IMR-90 (cell line): Measurements from ENCODE around the gene FBXL4. TPM values are rescaled to one million over a fixed set of nuclear protein-coding genes. Genes with fewer than 3 reads are reported as not detected.

ENCODE experiments used
- ATAC-seq: fragments of 200-7000 bp; cut with Tn5 transposase; 2 replicates; pipeline ENCODE4 v1.9.1; 2020; ENCODE audit warnings: low read depth, mild to moderate bottlenecking, moderate library complexity
- BruUV-seq: library from RNA; stranded (reverse); fragments of 400-500 nt; replicated peaks from 2 replicates; lab custom pipeline; 2021; lab: Mats Ljungman, UMichigan
- CTCF ChIA-PET: fragments of 300-600 bp; formaldehyde crosslinking; extraction: SDS; loops from one replicate; lab custom pipeline; 2021; ENCODE audit warnings: antibody characterized with exemption; lab: Yijun Ruan, JAX
- POLR2A ChIA-PET: fragments of 300-600 bp; sonication (Branson Sonifier 250); formaldehyde crosslinking; loops from one replicate; lab custom pipeline; 2022; ENCODE audit warnings: antibody characterized with exemption; ENCODE audit not compliant: unreplicated experiment; lab: Charles Lee
- DNase-seq: peaks from one replicate; pipeline ENCODE4 v3.0.0; 2013
- H2AFZ ChIP-seq: replicated peaks from 2 replicates; pipeline ENCODE3; 2013; ENCODE audit warnings: low read length, mild to moderate bottlenecking; ENCODE audit not compliant: poor library complexity
- H2AK5ac ChIP-seq: 2 replicates; pipeline ENCODE4 v1.6.1; 2013; ENCODE audit warnings: low read depth, low read length, inconsistent platforms
- H2AK9ac ChIP-seq: replicated peaks from 2 replicates; pipeline ENCODE3; 2013; ENCODE audit warnings: mild to moderate bottlenecking, low read depth, low read length, moderate library complexity; ENCODE audit not compliant: poor library complexity
- H2BK120ac ChIP-seq: 2 replicates; pipeline ENCODE4 v1.6.1; 2013; ENCODE audit warnings: low read depth, low read length, inconsistent platforms
- H2BK15ac ChIP-seq: 3 replicates; pipeline ENCODE4 v1.6.1; 2013; ENCODE audit warnings: low read depth, low read length, inconsistent platforms
- H2BK20ac ChIP-seq: 2 replicates; pipeline ENCODE4 v1.6.1; 2013; ENCODE audit warnings: low read depth, mild to moderate bottlenecking, inconsistent platforms, low read length, moderate library complexity
- H2BK5ac ChIP-seq: 2 replicates; pipeline ENCODE4 v1.6.1; 2013; ENCODE audit warnings: mild to moderate bottlenecking, low read depth, low read length, inconsistent platforms; ENCODE audit not compliant: poor library complexity, severe bottlenecking
- H3K14ac ChIP-seq: replicated peaks from 2 replicates; pipeline ENCODE4 v1.6.1; 2013; ENCODE audit warnings: low read depth, low read length, inconsistent platforms
- H3K18ac ChIP-seq: 2 replicates; pipeline ENCODE4 v1.6.1; 2013; ENCODE audit warnings: low read depth, low read length, control low read depth
- H3K23ac ChIP-seq: 2 replicates; pipeline ENCODE4 v1.6.1; 2013; ENCODE audit warnings: low read depth, low read length, inconsistent platforms
- H3K27ac ChIP-seq: 2 replicates; pipeline ENCODE4 v1.5.1; 2013; ENCODE audit warnings: mild to moderate bottlenecking, control low read depth, low read length; ENCODE audit not compliant: insufficient read depth
- H3K27me3 ChIP-seq: 2 replicates; pipeline ENCODE4 v1.6.1; 2013; ENCODE audit warnings: low read length; ENCODE audit not compliant: control insufficient read depth, insufficient read depth
- H3K36me3 ChIP-seq: 2 replicates; pipeline ENCODE4 v1.6.1; 2013; ENCODE audit warnings: low read length, mixed read lengths; ENCODE audit not compliant: control insufficient read depth, insufficient read depth
- H3K4ac ChIP-seq: 2 replicates; pipeline ENCODE4 v1.6.1; 2013; ENCODE audit warnings: low read depth, low read length, inconsistent platforms
- H3K4me1 ChIP-seq: 2 replicates; pipeline ENCODE4 v1.6.1; 2013; ENCODE audit warnings: low read length, mixed read lengths; ENCODE audit not compliant: control insufficient read depth, insufficient read depth
- H3K4me2 ChIP-seq: 2 replicates; pipeline ENCODE4 v1.6.1; 2013; ENCODE audit warnings: low read depth, mild to moderate bottlenecking, control low read depth, low read length, moderate library complexity
- H3K4me3 ChIP-seq: 2 replicates; pipeline ENCODE4 v1.5.1; 2013; ENCODE audit warnings: low read depth, mild to moderate bottlenecking, control low read depth, low read length, moderate library complexity; ENCODE audit not compliant: insufficient read depth
- H3K56ac ChIP-seq: 2 replicates; pipeline ENCODE4 v1.6.1; 2013; ENCODE audit warnings: low read length, inconsistent platforms; ENCODE audit not compliant: insufficient read depth; ENCODE audit errors: extremely low read depth
- H3K79me1 ChIP-seq, 2 experiments: 2 replicates each; pipeline ENCODE4 v1.6.1; 2013; ENCODE audit warnings: low read length in 2 of 2, inconsistent platforms in 1 of 2, low read depth in 1 of 2
- H3K9ac ChIP-seq: 2 replicates; pipeline ENCODE4 v1.6.1; 2013; ENCODE audit warnings: low read depth, low read length, control low read depth
- H3K9me1 ChIP-seq: 2 replicates; pipeline ENCODE4 v1.6.1; 2013; ENCODE audit warnings: low read length, inconsistent platforms; ENCODE audit not compliant: insufficient read depth
- H3K9me3 ChIP-seq: 2 replicates; pipeline ENCODE4 v1.6.1; 2013; ENCODE audit warnings: low read length; ENCODE audit not compliant: control insufficient read depth, insufficient read depth
- H4K20me1 ChIP-seq: 2 replicates; pipeline ENCODE4 v1.6.1; 2013; ENCODE audit warnings: low read length, inconsistent platforms; ENCODE audit not compliant: insufficient read depth
- H4K5ac ChIP-seq: 2 replicates; pipeline ENCODE4 v1.6.1; 2013; ENCODE audit warnings: mild to moderate bottlenecking, low read depth, low read length, control low read depth
- H4K8ac ChIP-seq, 2 experiments: 2 replicates each; pipeline ENCODE4 v1.6.1; 2013; ENCODE audit warnings: low read depth in 2 of 2, low read length in 2 of 2, control low read depth in 1 of 2, inconsistent platforms in 1 of 2
- H4K91ac ChIP-seq: 2 replicates; pipeline ENCODE4 v1.6.1; 2013; ENCODE audit warnings: low read depth, low read length, inconsistent platforms; ENCODE audit not compliant: insufficient read depth
- BHLHE40 ChIP-seq: fragments of 150-350 bp; IDR thresholded peaks from 2 replicates; pipeline ENCODE4 v1.6.1; 2016; ENCODE audit warnings: mild to moderate bottlenecking, low read depth, low read length
- CEBPB ChIP-seq: IDR thresholded peaks from 2 replicates; pipeline ENCODE4 v1.6.1; 2012; ENCODE audit warnings: low read depth, low read length, improper control_type of control experiment
- CHD1 ChIP-seq: IDR thresholded peaks from 2 replicates; pipeline ENCODE4 v1.6.1; 2012; ENCODE audit warnings: low read depth, low read length, improper control_type of control experiment
- MAFK ChIP-seq: IDR thresholded peaks from 2 replicates; pipeline ENCODE4 v1.6.1; 2012; ENCODE audit warnings: low read depth, low read length, improper control_type of control experiment
- MAZ ChIP-seq: IDR thresholded peaks from 2 replicates; pipeline ENCODE4 v1.6.1; 2012; ENCODE audit warnings: low read depth, mild to moderate bottlenecking, low read length, improper control_type of control experiment, moderate library complexity, borderline replicate concordance
- NFE2L2 ChIP-seq: fragments of 150-350 bp; IDR thresholded peaks from 2 replicates; pipeline ENCODE4 v1.6.1; 2016; ENCODE audit warnings: low read depth, mild to moderate bottlenecking, low read length
- POLR2A ChIP-seq: IDR thresholded peaks from 2 replicates; pipeline ENCODE4 v1.6.1; 2012; ENCODE audit warnings: mild to moderate bottlenecking, low read depth, low read length
- RAD21 ChIP-seq: IDR thresholded peaks from 2 replicates; pipeline ENCODE4 v1.6.1; 2012; ENCODE audit warnings: low read length, improper control_type of control experiment
- RCOR1 ChIP-seq: IDR thresholded peaks from 2 replicates; pipeline ENCODE4 v1.6.1; 2012; ENCODE audit warnings: mild to moderate bottlenecking, low read length, improper control_type of control experiment; ENCODE audit not compliant: insufficient replicate concordance
- RFX5 ChIP-seq: IDR thresholded peaks from 2 replicates; pipeline ENCODE4 v1.8.0; 2012; ENCODE audit warnings: low read depth, mild to moderate bottlenecking, low read length, moderate library complexity
- SMC3 ChIP-seq: fragments of 150-350 bp; IDR thresholded peaks from 2 replicates; pipeline ENCODE4 v1.6.1; 2016; ENCODE audit warnings: low read depth, mild to moderate bottlenecking, antibody characterized with exemption, low read length, moderate library complexity
- WGBS, 2 experiments: methylation state at CpG; one replicate each; pipeline versions ENCODE4 v1.1.5 to v1.1.7; 2013; ENCODE audit warnings: missing lambda C conversion rate in 2 of 2; ENCODE audit not compliant: insufficient read length in 1 of 2; ENCODE audit errors: extremely low coverage in 2 of 2; 5-methylcytosine and 5-hydroxymethylcytosine counted together
- dilution Hi-C: fragments of 300-500 bp; cut with HindIII; formaldehyde crosslinking; loops from one replicate; pipeline ENCODE4 v1.14.3; 2018; ENCODE audit warnings: low sequenced_read_pairs; ENCODE audit not compliant: unreplicated experiment
- in situ Hi-C: fragments of 300-500 bp; cut with MboI; formaldehyde crosslinking; loops from 3 replicates; pipeline ENCODE4 v1.14.3; 2019; ENCODE audit warnings: low sequenced_read_pairs, inconsistent platforms, mixed read lengths
- intact Hi-C: fragments of 100-400 bp; cut with micrococcal nuclease; formaldehyde crosslinking; loops from 2 replicates; pipeline ENCODE4 v1.10.0; 2022
- polyA plus RNA-seq, 3 experiments: library from polyadenylated mRNA; depleted of rRNA; stranded (reverse); fragments of >200 nt; gene quantifications; 2 replicates each; pipeline ENCODE4 v1.2.3, GENCODE V29; 2012; ENCODE audit warnings: low replicate concordance in 1 of 3
- total RNA-seq: library from RNA; depleted of rRNA; stranded (reverse); fragments of >200 nt; gene quantifications from 2 replicates; pipeline ENCODE4 v1.2.3, GENCODE V29; 2012
- TF ChIP-seq, protein P1 (sequence below): fragments of 150-350 bp; IDR thresholded peaks from 2 replicates; pipeline ENCODE4 v1.6.1; 2017; ENCODE audit warnings: mild to moderate bottlenecking, antibody characterized with exemption, low read length, low read depth
- TF ChIP-seq, protein P2 (sequence below): conservative IDR thresholded peaks from 2 replicates; pipeline ENCODE4 v1.5.1; 2012; ENCODE audit warnings: mild to moderate bottlenecking, low read depth, low read length, improper control_type of control experiment
- TF ChIP-seq, protein P3 (sequence below): fragments of 150-350 bp; IDR thresholded peaks from 2 replicates; pipeline ENCODE4 v1.6.1; 2016; ENCODE audit warnings: low read depth, mild to moderate bottlenecking, low read length, moderate library complexity, borderline replicate concordance

Gene FBXL4
- total and polyA plus RNA-seq, 2 of the 4 experiments (the other 2 are of a cell fraction), result 7.8 to 17.6 TPM

DNA sequence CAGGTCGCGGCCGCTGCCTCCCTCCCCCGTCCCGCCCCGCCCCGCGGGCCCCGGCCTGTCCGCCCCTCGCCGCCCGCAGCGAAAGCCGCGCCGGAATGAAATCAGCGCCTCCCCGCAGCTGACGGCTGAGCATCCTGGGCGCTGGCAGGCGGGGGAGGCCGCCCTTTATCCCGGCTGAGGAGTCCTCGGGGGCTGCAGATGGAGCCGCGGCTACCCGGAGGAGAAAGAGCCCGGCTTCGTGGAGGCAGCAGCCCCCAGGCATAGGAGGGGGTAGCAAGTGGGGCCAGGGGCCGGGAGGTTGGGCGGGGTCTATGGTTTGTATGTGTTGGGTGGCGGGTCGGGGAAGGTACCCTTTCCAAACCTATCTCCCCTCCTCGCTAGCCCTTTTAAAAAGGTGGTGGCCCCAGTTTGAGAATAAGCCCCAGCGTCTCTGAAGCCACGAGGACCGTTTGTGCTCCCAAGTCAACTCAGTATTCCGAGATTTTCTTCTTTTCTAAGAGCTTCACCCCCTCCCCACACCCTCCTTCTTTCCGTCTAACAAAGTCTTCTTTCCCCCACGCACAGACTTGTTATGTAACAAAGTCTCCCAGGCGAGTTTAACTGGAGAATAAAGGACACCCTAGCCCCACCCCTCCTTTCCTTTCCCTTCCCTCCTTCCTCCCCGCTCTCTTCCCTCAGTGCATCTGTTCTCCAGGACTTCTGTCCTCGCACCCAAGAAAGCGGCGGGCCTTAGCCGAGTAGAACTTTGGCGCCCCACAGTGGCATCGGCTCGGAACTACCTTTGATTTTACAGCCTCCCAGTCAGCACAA, 102.3 kb downstream of the FBXL4 start:
- Histone ChIP-seq H3K36me3 (no peaks in the 10 kb centered on the region), H3K27ac (no peak overlapping the region), H2BK5ac (no peak overlapping the region), H3K14ac (no peak overlapping the region), H2BK20ac (no peak overlapping the region), H3K4me2 (peak overlapping the region; percentile 5; the same call in 1 of the 2 replicates), H2AK5ac (no peak overlapping the region), H3K27me3 (peaks cover 82% of the 10 kb centered on the region), H4K91ac (no peak overlapping the region), H3K18ac (no peak overlapping the region), H4K5ac (no peak overlapping the region), H2AFZ (peak overlapping the region; percentile 71), H3K56ac (no peak overlapping the region), H2BK15ac (no peak overlapping the region), H4K20me1 (no peaks in the 10 kb centered on the region), H2AK9ac (no peak overlapping the region), H3K4ac (no peak overlapping the region), H3K23ac (no peak overlapping the region), H3K9me1 (no peaks in the 10 kb centered on the region), H3K4me3 (no peak overlapping the region), H3K79me1 (no peaks in the 10 kb centered on the region), H3K4me1 (peaks cover 6% of the 10 kb centered on the region; the same call in 1 of the 2 replicates), H3K9ac (no peak overlapping the region), H4K8ac (no peak overlapping the region), H3K9me3 (no peaks in the 10 kb centered on the region), H2BK120ac (no peak overlapping the region)
- TF ChIP-seq CHD1 (no peak), POLR2A (no peak; the same call in 1 of the 2 replicates), NFE2L2 (no peak), CEBPB (no peak), BHLHE40 (no peak; the same call in 1 of the 2 replicates), MAZ (peak; percentile 23; the same call in 1 of the 2 replicates), RAD21 (peak; percentile 93), RFX5 (no peak), MAFK (peak; percentile 37; the same call in 1 of the 2 replicates), SMC3 (peak; percentile 85), RCOR1 (no peak)
- TF ChIP-seq, protein P1, sequence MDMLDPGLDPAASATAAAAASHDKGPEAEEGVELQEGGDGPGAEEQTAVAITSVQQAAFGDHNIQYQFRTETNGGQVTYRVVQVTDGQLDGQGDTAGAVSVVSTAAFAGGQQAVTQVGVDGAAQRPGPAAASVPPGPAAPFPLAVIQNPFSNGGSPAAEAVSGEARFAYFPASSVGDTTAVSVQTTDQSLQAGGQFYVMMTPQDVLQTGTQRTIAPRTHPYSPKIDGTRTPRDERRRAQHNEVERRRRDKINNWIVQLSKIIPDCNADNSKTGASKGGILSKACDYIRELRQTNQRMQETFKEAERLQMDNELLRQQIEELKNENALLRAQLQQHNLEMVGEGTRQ, result no peak
- TF ChIP-seq, protein P2, sequence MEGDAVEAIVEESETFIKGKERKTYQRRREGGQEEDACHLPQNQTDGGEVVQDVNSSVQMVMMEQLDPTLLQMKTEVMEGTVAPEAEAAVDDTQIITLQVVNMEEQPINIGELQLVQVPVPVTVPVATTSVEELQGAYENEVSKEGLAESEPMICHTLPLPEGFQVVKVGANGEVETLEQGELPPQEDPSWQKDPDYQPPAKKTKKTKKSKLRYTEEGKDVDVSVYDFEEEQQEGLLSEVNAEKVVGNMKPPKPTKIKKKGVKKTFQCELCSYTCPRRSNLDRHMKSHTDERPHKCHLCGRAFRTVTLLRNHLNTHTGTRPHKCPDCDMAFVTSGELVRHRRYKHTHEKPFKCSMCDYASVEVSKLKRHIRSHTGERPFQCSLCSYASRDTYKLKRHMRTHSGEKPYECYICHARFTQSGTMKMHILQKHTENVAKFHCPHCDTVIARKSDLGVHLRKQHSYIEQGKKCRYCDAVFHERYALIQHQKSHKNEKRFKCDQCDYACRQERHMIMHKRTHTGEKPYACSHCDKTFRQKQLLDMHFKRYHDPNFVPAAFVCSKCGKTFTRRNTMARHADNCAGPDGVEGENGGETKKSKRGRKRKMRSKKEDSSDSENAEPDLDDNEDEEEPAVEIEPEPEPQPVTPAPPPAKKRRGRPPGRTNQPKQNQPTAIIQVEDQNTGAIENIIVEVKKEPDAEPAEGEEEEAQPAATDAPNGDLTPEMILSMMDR, result peak; percentile 94
- TF ChIP-seq, protein P3, sequence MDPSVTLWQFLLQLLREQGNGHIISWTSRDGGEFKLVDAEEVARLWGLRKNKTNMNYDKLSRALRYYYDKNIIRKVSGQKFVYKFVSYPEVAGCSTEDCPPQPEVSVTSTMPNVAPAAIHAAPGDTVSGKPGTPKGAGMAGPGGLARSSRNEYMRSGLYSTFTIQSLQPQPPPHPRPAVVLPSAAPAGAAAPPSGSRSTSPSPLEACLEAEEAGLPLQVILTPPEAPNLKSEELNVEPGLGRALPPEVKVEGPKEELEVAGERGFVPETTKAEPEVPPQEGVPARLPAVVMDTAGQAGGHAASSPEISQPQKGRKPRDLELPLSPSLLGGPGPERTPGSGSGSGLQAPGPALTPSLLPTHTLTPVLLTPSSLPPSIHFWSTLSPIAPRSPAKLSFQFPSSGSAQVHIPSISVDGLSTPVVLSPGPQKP, result no peak
- ATAC-seq (peak; percentile 92), DNase-seq (peak; percentile 78)
- intact Hi-C loops (loop anchor here (1.0 to 2.0 kb wide), 7 partner anchors 274 to 1777 kb away; no protein-coding TSS in a partner anchor), in situ Hi-C loops (loop anchor here (10.0 kb wide), 1 partner anchor 1351 kb away; no protein-coding TSS in a partner anchor), dilution Hi-C loops (no loop called here)
- 0% methylated on average over 11 of the region's 50 CpGs; no CpG with 5 or more reads in 1 of the 2 experiments for WGBS, 2 experiments
- BruUV-seq, result no TSS peak
- ChIA-PET POLR2A (no interaction called here), CTCF (no interaction called here)
